ENCODE data around the gene CHRM5.

CHRM5 gene

GRCh38 chr15:34023907-34024306 is 55.6 kb downstream of the CHRM5 start:
- no peak for TF ChIP-seq CTCF (conservative IDR thresholded peaks at IDR 0.05; ENCODE audit: low read length)
- peak; percentile 58 for DNase-seq (ENCODE audit: low read depth)

GRCh38 chr15:34025252-34025651 is 57.0 kb downstream of the CHRM5 start:
- no peak overlapping the region for H3K4me3 ChIP-seq (ENCODE audit: low read length)
- no peak for TF ChIP-seq CTCF (conservative IDR thresholded peaks at IDR 0.05; ENCODE audit: low read length)
- DNase-seq (ENCODE audit: low read depth), result no peak

More at GRCh38 chr15:34023907-34024306, 55.6 kb downstream of the CHRM5 start:
- H3K4me3 ChIP-seq (ENCODE audit: low read length), result no peak overlapping the region

- H3K4me3 ChIP-seq (ENCODE audit: low read length), result no peak overlapping the region
- no peak for DNase-seq (ENCODE audit: low read depth)
- no peak for TF ChIP-seq CTCF (conservative IDR thresholded peaks at IDR 0.05; ENCODE audit: low read length)
Measured at GRCh38 chr15:34027606-34028005, 59.3 kb downstream of the CHRM5 start.

GRCh38 chr15:34031987-34032760 is 63.9 kb downstream of the CHRM5 start:
- DNase-seq (ENCODE audit: low read depth), result no peak
- no peak for TF ChIP-seq CTCF (conservative IDR thresholded peaks at IDR 0.05; ENCODE audit: low read length)
- no peak overlapping the region for H3K4me3 ChIP-seq (ENCODE audit: low read length)

- DNase-seq (ENCODE audit: low read depth), result peak; percentile 76
Measured at GRCh38 chr15:34038023-34038870, 70.0 kb downstream of the CHRM5 start.

More at GRCh38 chr15:34038023-34038870, 70.0 kb downstream of the CHRM5 start:
- no peak for TF ChIP-seq CTCF (conservative IDR thresholded peaks at IDR 0.05; ENCODE audit: low read length)
- peak overlapping the region; percentile 95 for H3K4me3 ChIP-seq (ENCODE audit: low read length)

Data from AG10803 (cell line).